Loucy (cell line): ENCODE results near the gene B9D2.

Experiments
- CTCF ChIP-seq: fragments of 200-600 bp; sonication (generic); conservative IDR thresholded peaks from 2 replicates; pipeline ENCODE4 v1.5.1; 2014; ENCODE audit warnings: mild to moderate bottlenecking, antibody characterized with exemption, low read length
- EZH2phosphoT487 ChIP-seq: fragments of 200-600 bp; IDR thresholded peaks from 2 replicates; pipeline ENCODE4 v1.6.1; 2018; ENCODE audit warnings: antibody characterized with exemption, mild to moderate bottlenecking, moderate library complexity, borderline replicate concordance

GRCh38 chr19:41402010-41402409 lies 38.1 kb upstream of the B9D2 start:
- no peak for TF ChIP-seq CTCF
- no peak for TF ChIP-seq EZH2phosphoT487
